ENCODE measurements around the gene HOXB1. TPM values are rescaled to one million over a fixed set of nuclear protein-coding genes. Genes with fewer than 3 reads are reported as not detected.

The HOXB1 gene
- total RNA-seq, 4 donors from 2014 or later: not detected

- H3K36me3 ChIP-seq: peaks cover 0 to 5% of the 10 kb centered on the region in 2 donors
- peaks cover 11 to 68% (median 42%) of the 10 kb centered on the region in 3 donors for H3K4me1 ChIP-seq
- no peak for TF ChIP-seq CTCF (IDR thresholded peaks at IDR 0.05)
- peak in 1 of 2 donors; percentile 25 for TF ChIP-seq POLR2A (IDR thresholded peaks at IDR 0.05)
- TF ChIP-seq EP300 (IDR thresholded peaks at IDR 0.05): no peak
- TF ChIP-seq POLR2AphosphoS5 (IDR thresholded peaks at IDR 0.05): peak; percentile 72
- WGBS, 2 donors (ENCODE audit: low coverage in 1 of 2): 0 to 19% methylated on average over 8 to 23 of the region's 38 CpGs
- H3K9me3 ChIP-seq: no peaks in the 10 kb centered on the region
- ATAC-seq: peak; percentile 87
- no peaks in the 10 kb centered on the region for H3K27me3 ChIP-seq
- peak overlapping the region; percentile 73 to 81 for H3K4me3 ChIP-seq
- H3K27ac ChIP-seq: peak overlapping the region; percentile 90 to 98 (median 96)
These were observed 13.7 kb upstream of the HOXB1 start for GRCh38 chr17:48544349-48545021.

- Histone ChIP-seq H3K9me3 (no peaks in the 10 kb centered on the region), H3K27me3 (no peaks in the 10 kb centered on the region), H3K36me3 (peaks cover 0 to 5% of the 10 kb centered on the region in 2 donors), H3K4me3 (peak overlapping the region; percentile 73 to 81), H3K27ac (peak overlapping the region; percentile 90 to 98 (median 96)), H3K4me1 (peaks cover 11 to 62% (median 42%) of the 10 kb centered on the region in 3 donors)
- no peak for ATAC-seq
- TF ChIP-seq CTCF (IDR thresholded peaks at IDR 0.05): no peak
- WGBS, 2 donors (ENCODE audit: low coverage in 1 of 2): 0 to 2% methylated on average over 2 to 11 of the region's 20 CpGs
These were observed 13.1 kb upstream of the HOXB1 start for GRCh38 chr17:48543854-48544348.

GRCh38 chr17:48543107-48543853, 12.5 kb upstream of the HOXB1 start:
- WGBS, 2 donors (ENCODE audit: low coverage in 1 of 2): 0 to 1% methylated on average over 11 to 18 of the region's 72 CpGs
- Histone ChIP-seq H3K4me1 (peaks cover 8 to 56% (median 39%) of the 10 kb centered on the region in 3 donors), H3K4me3 (peak overlapping the region; percentile 73 to 81), H3K27ac (peak overlapping the region; percentile 90 to 98 (median 96)), H3K9me3 (no peaks in the 10 kb centered on the region), H3K27me3 (no peaks in the 10 kb centered on the region), H3K36me3 (peaks cover 0 to 5% of the 10 kb centered on the region in 2 donors)
- TF ChIP-seq EP300 (IDR thresholded peaks at IDR 0.05): no peak
- peak; percentile 11 for TF ChIP-seq POLR2AphosphoS5 (IDR thresholded peaks at IDR 0.05)
- TF ChIP-seq POLR2A (IDR thresholded peaks at IDR 0.05): peak in 1 of 2 donors; percentile 21
- TF ChIP-seq CTCF (IDR thresholded peaks at IDR 0.05): peak in 3 of 4 experiments; percentile 35 to 58 (median 43)
- ATAC-seq: no peak

- ATAC-seq: no peak
- Histone ChIP-seq H3K27me3 (no peaks in the 10 kb centered on the region), H3K27ac (peak overlapping the region; percentile 90 to 98 (median 96)), H3K4me3 (peak overlapping the region; percentile 73 to 81), H3K36me3 (peaks cover 0 to 5% of the 10 kb centered on the region in 2 donors), H3K9me3 (no peaks in the 10 kb centered on the region), H3K4me1 (peaks cover 8 to 50% (median 35%) of the 10 kb centered on the region in 3 donors)
- no peak for TF ChIP-seq POLR2A (IDR thresholded peaks at IDR 0.05)
- TF ChIP-seq CTCF (IDR thresholded peaks at IDR 0.05): no peak
- TF ChIP-seq POLR2AphosphoS5 (IDR thresholded peaks at IDR 0.05): no peak
- TF ChIP-seq EP300 (IDR thresholded peaks at IDR 0.05): no peak
- 0 to 2% methylated on average over 12 of the region's 12 CpGs for WGBS, 2 donors (ENCODE audit: low coverage in 1 of 2)
These were observed 11.9 kb upstream of the HOXB1 start for GRCh38 chr17:48542698-48543106.
